Transverse colon (tissue), 4 donors: ENCODE results near the gene TRIM31. TPM values are rescaled to one million over a fixed set of nuclear protein-coding genes. Genes with fewer than 3 reads are reported as not detected.

Experiments used
- DNase-seq: peaks from one replicate; pipeline ENCODE4 v3.0.0-alpha.2; 2019
- H3K27ac ChIP-seq, 4 donors: fragments of 200-600 bp; sonication (generic); 2 replicates each; pipeline ENCODE4 v1.5.1; 2016 to 2018; ENCODE audit warnings: inconsistent platforms in 4 of 4
- H3K27me3 ChIP-seq: fragments of 200-600 bp; sonication (generic); 2 replicates; pipeline ENCODE4 v1.5.1; 2017; ENCODE audit warnings: inconsistent platforms
- H3K36me3 ChIP-seq, 4 donors: fragments of 200-600 bp; sonication (generic); 2 replicates each; pipeline ENCODE4 v1.5.1; 2017 to 2019; ENCODE audit warnings: inconsistent platforms in 4 of 4
- H3K4me1 ChIP-seq, 4 donors: fragments of 200-600 bp; sonication (generic); 2 replicates each; pipeline ENCODE4 v1.5.1; 2017 to 2020; ENCODE audit warnings: inconsistent platforms in 4 of 4
- H3K4me3 ChIP-seq, 4 donors: fragments of 200-600 bp; sonication (generic); 1 replicate in 1 of 4; 2 replicates in 3 of 4; pipeline versions ENCODE4 v1.5.1 to v1.6.1; 2017 to 2019; ENCODE audit warnings: inconsistent platforms in 4 of 4
- H3K9me3 ChIP-seq, 2 donors: fragments of 200-600 bp; sonication (generic); 2 replicates each; pipeline ENCODE4 v1.5.1; 2017 to 2019; ENCODE audit warnings: inconsistent platforms in 2 of 2
- EP300 ChIP-seq: sonication (generic); formaldehyde crosslinking; IDR thresholded peaks from one replicate; pipeline ENCODE4 v1.6.1; 2017; ENCODE audit warnings: antibody characterized with exemption, low read depth
- POLR2A ChIP-seq: fragments of 450-650 bp; IDR thresholded peaks from one replicate; pipeline ENCODE4 v1.6.1; 2016; ENCODE audit warnings: antibody characterized with exemption, mild to moderate bottlenecking, moderate library complexity
- POLR2AphosphoS5 ChIP-seq, 3 donors: sonication (generic); formaldehyde crosslinking; IDR thresholded peaks; one replicate each; pipeline ENCODE4 v1.6.1; 2016; ENCODE audit warnings: antibody characterized with exemption in 3 of 3
- WGBS, 2 donors: methylation state at CpG; one replicate each; pipeline ENCODE4 v1.1.5; 2018; ENCODE audit warnings: low coverage in 1 of 2; 5-methylcytosine and 5-hydroxymethylcytosine counted together
- in situ Hi-C, 4 donors: fragments of 200-750 bp; cut with MboI; loops; one replicate each; pipeline versions ENCODE4 v1.15.0 to v1.15.1; 2017; ENCODE audit warnings: low sequenced_read_pairs in 3 of 4, low pct_ligation_motif_present in 1 of 4, low pct_unique_long_range_greater_than_20kb in 1 of 4
- intact Hi-C: fragments of 100-400 bp; cut with DNase I; formaldehyde crosslinking; loops from one replicate; pipeline ENCODE4 v1.15.1; 2023; ENCODE audit warnings: low total_unique reads
- total RNA-seq, 4 donors: library from RNA; depleted of rRNA; stranded (reverse); fragments of >200 nt; gene quantifications; one replicate each; pipeline ENCODE4 v1.1.0, GENCODE V29; 2016
- TF ChIP-seq, protein P1 (sequence below), 5 experiments: fragments of 200-600 bp in 3 of 5; fragments of 450-650 bp in 2 of 5; sonication (generic) in 3 of 5; IDR thresholded peaks; 1 replicate in 2 of 5; 2 replicates in 3 of 5; pipeline ENCODE4 v1.5.1; 2016 to 2017; ENCODE audit warnings: antibody characterized with exemption in 5 of 5, inconsistent platforms in 3 of 5, mild to moderate bottlenecking in 2 of 5, moderate library complexity in 1 of 5

TRIM31 gene
- total RNA-seq, 4 donors from 2014 or later = 3.4 to 221 (median 151) TPM

DNA sequence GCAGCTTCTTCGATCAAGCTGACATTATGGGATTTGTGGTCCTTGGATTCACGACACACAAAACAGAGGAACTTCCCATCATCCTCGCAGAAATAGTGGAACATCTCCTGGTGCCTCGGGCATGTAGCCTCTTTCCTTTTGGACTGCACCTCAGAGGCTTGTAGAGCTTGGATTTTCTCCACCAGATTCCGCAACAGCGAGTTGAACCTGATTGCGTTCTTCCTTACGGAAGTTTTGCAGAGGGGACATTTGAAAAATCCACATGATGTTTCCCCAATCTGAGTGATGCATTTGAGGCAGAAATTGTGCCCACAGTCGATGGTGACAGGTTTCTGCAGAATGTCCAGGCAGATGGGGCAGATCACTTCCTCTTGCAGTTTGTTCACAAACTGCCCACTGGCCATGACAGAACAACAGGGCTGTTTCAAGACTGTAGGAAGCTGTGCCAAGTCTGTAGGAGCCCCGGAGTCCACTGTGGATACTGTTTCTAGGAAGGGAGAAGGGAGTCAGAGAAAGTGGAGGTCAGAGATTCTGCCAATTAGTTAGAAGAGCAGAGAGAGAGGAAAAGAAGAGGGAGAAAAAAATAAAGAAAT, 392 bp downstream of the TRIM31 start:
- 38 to 77% methylated on average over 1 to 10 of the region's 10 CpGs for WGBS, 2 donors
- intact Hi-C loops (no loop called here), in situ Hi-C loops (no loop called here)
- Histone ChIP-seq H3K4me3 (peak overlapping the region in 2 of 4 donors; percentile 18 to 42), H3K9me3 (no peaks in the 10 kb centered on the region), H3K4me1 (peaks cover 0 to 19% (median 14%) of the 10 kb centered on the region in 4 donors), H3K27me3 (peaks cover 34% of the 10 kb centered on the region), H3K36me3 (no peaks in the 10 kb centered on the region), H3K27ac (peak overlapping the region; percentile 52 to 75 (median 58))
- no peak for DNase-seq
- TF ChIP-seq EP300 (no peak), POLR2A (no peak), POLR2AphosphoS5 (IDR thresholded peaks at IDR 0.05) (no peak)
- TF ChIP-seq, protein P1, sequence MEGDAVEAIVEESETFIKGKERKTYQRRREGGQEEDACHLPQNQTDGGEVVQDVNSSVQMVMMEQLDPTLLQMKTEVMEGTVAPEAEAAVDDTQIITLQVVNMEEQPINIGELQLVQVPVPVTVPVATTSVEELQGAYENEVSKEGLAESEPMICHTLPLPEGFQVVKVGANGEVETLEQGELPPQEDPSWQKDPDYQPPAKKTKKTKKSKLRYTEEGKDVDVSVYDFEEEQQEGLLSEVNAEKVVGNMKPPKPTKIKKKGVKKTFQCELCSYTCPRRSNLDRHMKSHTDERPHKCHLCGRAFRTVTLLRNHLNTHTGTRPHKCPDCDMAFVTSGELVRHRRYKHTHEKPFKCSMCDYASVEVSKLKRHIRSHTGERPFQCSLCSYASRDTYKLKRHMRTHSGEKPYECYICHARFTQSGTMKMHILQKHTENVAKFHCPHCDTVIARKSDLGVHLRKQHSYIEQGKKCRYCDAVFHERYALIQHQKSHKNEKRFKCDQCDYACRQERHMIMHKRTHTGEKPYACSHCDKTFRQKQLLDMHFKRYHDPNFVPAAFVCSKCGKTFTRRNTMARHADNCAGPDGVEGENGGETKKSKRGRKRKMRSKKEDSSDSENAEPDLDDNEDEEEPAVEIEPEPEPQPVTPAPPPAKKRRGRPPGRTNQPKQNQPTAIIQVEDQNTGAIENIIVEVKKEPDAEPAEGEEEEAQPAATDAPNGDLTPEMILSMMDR (IDR thresholded peaks at IDR 0.05) = no peak

DNA sequence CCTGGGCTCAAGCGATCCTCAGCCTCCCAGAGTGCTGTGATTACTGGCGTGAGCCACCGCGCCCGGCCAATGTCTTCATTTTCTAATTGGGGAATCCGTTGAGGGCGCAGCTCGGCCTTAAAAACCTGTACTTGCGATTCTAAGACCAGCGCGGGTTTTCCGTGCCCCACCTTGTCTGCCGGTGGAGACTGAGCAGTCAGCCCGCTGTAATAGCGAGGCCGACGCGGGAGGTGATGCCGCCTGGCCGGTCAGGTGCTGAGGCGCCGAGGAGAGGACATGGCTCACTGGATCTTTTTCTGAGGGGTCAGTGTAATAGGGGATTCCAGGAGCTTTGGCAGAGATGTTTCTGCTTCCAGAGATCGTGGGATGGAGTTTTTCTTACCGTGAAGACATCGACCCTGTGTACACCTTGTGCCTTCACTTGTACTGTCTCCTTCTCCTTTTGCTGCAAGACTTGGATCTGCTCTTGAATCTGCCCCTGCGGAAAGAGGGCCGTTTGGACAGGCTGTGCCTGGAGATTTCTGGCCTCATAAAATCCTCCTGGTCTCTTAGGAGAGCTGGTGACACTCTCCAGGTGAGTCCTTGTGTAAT, 1.5 kb downstream of the TRIM31 start:
- Histone ChIP-seq H3K4me1 (peaks cover 0 to 19% (median 14%) of the 10 kb centered on the region in 4 donors), H3K4me3 (peak overlapping the region in 2 of 4 donors; percentile 18 to 42), H3K9me3 (no peaks in the 10 kb centered on the region), H3K27me3 (peaks cover 35% of the 10 kb centered on the region), H3K36me3 (no peaks in the 10 kb centered on the region), H3K27ac (peak overlapping the region in 1 of 4 donors; percentile 75)
- intact Hi-C loops (no loop called here), in situ Hi-C loops (no loop called here)
- DNase-seq = no peak
- TF ChIP-seq EP300 = no peak
- no peak for TF ChIP-seq POLR2A
- TF ChIP-seq, protein P1 (IDR thresholded peaks at IDR 0.05) = no peak
- no peak for TF ChIP-seq POLR2AphosphoS5 (IDR thresholded peaks at IDR 0.05)
- WGBS, 2 donors = 69 to 88% methylated on average over 12 to 27 of the region's 27 CpGs

DNA sequence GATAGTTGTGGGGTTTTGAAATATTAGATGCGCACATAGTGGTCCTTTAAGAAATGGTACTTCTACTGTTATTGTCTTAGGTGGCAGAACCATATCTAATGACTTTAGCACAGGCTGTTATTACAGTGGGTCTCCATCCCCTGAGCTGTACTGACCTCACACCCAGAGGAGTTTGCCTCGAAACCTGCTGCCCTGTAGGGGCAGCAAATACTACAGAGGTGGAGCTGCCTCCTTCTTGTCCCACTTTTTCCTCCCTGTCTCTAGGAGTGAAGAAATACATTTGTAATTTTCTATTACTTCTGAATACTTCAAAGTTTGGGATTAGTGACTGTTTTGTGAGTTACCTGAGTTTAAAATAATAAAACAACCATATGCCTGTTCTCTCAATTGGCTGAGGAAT, 8.2 kb downstream of the TRIM31 start:
- intact Hi-C loops = no loop called here
- H3K9me3 ChIP-seq = no peaks in the 10 kb centered on the region
- DNase-seq = no peak
- TF ChIP-seq POLR2AphosphoS5 (IDR thresholded peaks at IDR 0.05) (no peak), POLR2A (no peak), EP300 (no peak)
- TF ChIP-seq, protein P1 (IDR thresholded peaks at IDR 0.05) = no peak
- H3K36me3 ChIP-seq = no peaks in the 10 kb centered on the region
- peaks cover 25 to 41% (median 30%) of the 10 kb centered on the region in 4 donors for H3K4me1 ChIP-seq
- in situ Hi-C loops = no loop called here
- H3K4me3 ChIP-seq = no peak overlapping the region
- peaks cover 29% of the 10 kb centered on the region for H3K27me3 ChIP-seq
- no peak overlapping the region for H3K27ac ChIP-seq
- WGBS, 2 donors = 73 to 88% methylated on average over 1 to 2 of the region's 2 CpGs

DNA sequence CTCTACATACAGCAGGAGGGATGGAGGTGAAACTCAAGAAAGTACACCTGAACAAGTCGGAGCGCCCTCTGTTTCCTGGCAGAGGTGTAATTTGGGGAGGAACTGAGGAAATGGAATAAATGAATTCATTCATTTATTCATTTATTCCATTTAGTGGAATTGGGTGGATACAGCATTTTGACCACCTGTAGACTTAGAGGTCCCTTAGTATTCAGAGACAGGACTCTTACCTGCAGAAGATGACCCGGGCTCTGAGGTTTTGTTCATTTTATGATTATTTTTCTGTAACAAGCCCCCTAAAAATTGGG, 9.1 kb downstream of the TRIM31 start:
- intact Hi-C loops (loop anchor here (2.0 kb wide), 1 partner anchor 27 kb away; no protein-coding TSS in a partner anchor), in situ Hi-C loops (no loop called here)
- Histone ChIP-seq H3K4me1 (peaks cover 25 to 41% (median 30%) of the 10 kb centered on the region in 4 donors), H3K36me3 (no peaks in the 10 kb centered on the region), H3K4me3 (peak overlapping the region in 3 of 4 donors; percentile 21 to 55 (median 27)), H3K27me3 (peaks cover 32% of the 10 kb centered on the region), H3K27ac (peak overlapping the region in 3 of 4 donors; percentile 80 to 84 (median 81)), H3K9me3 (no peaks in the 10 kb centered on the region)
- no peak for DNase-seq
- TF ChIP-seq POLR2A = no peak
- TF ChIP-seq, protein P1 (IDR thresholded peaks at IDR 0.05) = no peak
- no peak for TF ChIP-seq POLR2AphosphoS5 (IDR thresholded peaks at IDR 0.05)
- no peak for TF ChIP-seq EP300
- WGBS, 2 donors = 27 to 46% methylated on average over 2 to 3 of the region's 3 CpGs
